CD4-positive, alpha-beta T cell treated with Interleukin-15 for 4 hours (primary cell): ENCODE results near the gene HSH2D.

Experiments
- DNase-seq: peaks from one replicate; pipeline ENCODE4 v3.0.0-alpha.2; 2020; ENCODE audit warnings: low spot score

Gene HSH2D

DNA sequence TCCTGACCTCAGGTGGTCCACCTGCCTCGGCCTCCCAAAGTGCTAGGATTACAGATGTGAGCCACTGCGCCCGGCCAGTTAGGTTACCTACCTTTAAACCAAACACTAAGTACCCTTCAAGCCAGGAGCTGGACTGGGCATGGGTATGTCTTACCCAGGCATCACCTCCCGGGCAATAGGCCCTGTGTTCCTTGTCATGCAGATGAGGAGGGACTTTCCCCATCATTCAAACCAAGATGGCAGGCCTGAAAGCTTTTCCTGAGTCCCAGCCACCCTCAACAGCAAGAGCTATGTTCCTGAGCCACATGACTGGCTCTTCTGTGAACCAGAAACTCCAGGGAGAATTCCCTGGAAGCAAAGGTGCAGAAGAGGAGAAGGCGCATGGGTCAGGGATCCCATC, 22.3 kb upstream of the HSH2D start:
- DNase-seq, result no peak

GRCh38 chr19:16121967-16122366, 21.5 kb upstream of the HSH2D start:
- no peak for DNase-seq

DNA sequence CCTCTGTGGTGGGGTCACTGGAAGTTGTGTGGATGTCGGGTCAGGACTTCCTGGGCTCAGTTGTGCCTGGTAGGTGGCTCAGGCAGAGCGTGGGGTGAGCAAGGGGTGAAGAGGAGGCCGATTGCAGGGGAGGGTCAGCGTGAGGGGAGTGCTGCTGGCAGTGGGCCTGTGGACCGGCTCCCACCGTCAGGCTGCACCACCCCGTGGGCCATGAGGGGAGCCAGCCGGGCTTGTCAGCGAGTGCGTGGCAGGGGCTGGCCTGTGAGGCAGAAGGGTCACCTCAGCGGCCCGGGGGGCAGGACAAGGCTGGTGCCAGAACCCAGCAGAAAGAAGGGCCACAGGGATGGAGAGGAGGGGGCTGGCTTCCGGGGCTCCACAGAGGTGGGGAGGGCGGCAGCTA, 18.5 kb upstream of the HSH2D start:
- DNase-seq, result no peak

DNA sequence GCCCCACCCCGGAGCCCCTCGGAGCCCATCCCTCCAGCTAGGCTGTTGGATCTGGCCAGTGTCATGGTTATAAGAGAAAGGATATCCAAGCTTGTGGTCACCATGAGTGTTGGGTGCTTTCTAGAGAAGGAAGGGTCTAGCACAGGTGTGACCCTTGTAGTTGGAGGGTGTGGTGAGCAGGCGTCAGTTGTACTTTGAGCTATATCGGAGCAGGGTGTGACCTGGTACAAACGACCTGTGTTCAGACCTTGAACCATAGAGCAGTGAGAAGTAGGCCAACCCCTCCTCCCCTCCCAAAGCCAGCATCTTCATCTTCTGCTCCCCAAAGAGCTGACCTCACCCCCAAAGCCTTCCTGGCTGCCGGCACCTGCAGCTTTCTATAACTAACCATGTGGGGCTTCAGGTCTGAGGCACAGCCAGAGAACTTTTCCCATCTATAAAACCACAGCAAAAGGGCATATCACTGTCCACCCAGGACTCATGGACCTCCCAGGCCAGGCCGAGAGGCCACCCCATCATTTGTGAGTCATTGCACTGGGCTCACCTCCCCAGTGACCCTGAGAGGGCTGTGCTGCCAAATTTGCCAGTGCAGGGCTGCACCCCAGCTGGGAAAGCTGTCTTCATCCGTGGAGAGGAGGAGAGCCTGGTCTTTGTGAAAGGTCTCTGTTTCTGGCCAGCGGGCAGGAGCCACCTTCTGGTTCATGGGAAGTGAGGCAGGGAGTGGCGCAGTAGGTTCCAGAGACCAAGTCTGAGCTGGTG, 17.6 kb upstream of the HSH2D start:
- no peak for DNase-seq

DNA sequence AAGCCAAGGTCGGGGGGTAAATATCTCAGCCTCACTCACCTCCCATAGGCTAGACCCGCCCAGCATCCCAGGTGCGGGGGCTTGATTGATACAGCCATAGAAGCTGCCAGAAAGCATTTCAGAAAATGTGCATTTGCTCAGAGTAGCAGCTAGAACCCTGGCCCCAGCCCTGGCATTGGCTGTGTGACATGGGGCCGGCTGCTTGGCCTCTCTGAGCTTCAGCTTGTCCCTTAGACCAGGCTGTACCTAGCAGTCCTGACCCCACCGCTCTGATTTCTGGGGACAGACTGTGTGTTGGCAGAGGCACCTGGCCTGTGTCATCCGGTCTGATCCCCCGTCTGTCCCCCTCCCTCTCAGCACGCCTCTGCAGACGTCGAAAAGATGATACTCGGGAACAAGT, 16.4 kb upstream of the HSH2D start:
- DNase-seq, result no peak

DNA sequence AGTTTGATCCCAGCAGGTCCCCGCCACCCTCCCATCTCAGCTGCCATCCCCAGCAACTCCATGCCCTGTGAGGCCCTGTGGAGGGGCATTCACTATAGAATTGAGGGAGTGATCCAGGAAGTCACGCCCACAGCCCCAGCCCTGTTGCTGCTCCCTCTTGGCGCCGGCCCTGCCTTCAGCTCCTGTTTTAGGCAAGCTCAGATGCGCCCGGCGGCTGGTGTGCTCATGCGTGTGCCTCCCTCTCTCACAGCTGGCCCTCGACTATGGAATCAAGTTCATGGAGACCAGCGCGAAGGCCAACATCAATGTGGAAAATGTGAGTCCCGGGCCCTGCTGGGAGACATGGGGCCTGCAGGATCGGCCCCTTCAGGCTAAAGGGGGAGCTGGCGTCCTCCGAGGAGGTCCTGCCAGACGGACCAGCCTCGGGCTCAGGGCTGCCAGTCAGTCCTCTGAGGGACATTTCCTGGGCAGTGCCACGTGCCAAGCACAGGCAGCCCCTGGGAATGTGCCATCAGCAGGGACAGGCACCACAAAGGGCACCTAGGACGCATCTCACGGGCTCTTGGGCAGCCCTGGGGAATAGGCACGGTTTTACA, 15.6 kb upstream of the HSH2D start:
- no peak for DNase-seq

- no peak for DNase-seq
Measured at GRCh38 chr19:16131648-16132047, 11.8 kb upstream of the HSH2D start.

DNA sequence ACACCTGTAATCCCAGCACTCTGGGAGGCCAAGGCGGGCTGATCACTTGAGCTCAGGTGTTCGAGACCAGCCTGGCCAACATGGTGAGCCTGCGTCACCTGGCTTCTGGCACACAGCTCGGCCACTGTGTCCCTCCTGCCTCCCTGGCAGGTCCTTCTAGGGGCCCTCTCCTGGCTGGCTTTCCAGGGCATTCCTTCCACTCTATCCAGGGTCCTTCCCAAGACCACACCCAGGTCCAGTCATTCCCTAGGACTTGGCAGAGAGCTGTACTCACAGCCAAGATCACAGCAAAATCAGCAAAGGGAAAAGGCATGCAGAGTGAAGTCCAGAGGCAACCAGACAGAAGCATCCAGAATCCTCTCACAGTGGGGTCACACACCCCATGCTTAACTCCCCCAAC, 9.7 kb upstream of the HSH2D start:
- DNase-seq, result no peak

DNA sequence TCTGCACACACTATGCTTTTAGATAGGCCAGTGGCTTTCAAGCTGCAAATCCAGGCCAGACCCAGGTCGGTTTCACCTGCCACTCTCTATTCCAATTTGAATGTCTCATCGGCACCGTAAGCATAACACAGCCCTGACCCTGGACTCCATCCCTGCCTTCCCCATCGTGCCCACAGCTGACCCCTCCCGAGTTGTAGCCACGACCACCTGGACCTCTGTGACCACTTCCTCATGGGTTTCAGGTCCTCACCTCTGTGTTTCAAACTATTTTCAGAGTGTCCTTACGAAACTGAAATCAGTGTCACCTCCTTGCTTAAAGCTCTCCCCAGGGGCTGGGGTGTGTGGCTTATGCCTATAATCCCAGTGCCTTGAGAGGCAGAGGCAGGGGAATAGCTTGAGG, 9.0 kb upstream of the HSH2D start:
- DNase-seq, result no peak

- DNase-seq, result no peak
Measured at GRCh38 chr19:16135430-16136127, 7.9 kb upstream of the HSH2D start.

DNA sequence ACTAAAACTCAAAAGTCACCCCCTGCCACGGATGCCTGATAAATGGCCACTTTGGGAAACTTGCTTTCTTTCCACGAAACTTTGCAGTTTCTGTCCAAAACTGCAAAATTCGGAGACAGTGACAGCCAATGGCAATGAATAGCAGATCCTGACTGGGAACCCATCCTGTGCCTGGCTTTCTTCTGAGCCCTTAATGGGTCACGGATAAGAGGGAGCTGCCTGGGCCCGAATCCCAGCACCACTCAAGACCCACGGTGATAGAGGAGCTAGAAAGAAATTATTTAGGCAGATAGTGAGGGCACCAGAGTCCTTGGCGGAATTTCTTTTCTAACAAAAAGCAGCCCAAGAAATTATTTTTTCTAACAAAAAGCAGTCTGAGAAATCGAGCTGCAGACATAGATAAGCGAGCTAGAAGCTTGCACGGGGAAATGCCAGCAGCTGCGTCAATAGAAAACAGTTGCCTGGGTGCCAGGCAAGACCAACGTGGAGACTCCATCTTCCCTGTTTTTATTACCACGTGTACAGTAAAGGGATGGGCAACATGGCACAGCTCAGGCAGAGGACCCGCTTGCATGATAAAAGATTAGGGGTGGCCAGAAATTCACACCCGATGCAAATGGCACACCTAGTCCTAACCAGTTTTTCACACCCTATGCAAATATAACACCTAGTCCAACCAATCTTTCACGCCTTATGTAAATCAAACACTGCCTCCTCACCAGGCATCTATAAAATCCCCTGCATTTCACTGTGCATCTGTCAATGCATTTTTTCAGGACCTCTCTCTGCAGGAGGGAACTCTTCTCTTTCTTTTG, 7.1 kb upstream of the HSH2D start:
- no peak for DNase-seq

GRCh38 chr19:16139752-16140151, 3.7 kb upstream of the HSH2D start:
- DNase-seq, result no peak

GRCh38 chr19:16141043-16141442, 2.4 kb upstream of the HSH2D start:
- no peak for DNase-seq

GRCh38 chr19:16142032-16142580, 1.4 kb upstream of the HSH2D start:
- DNase-seq, result no peak

GRCh38 chr19:16144216-16144581, 714 bp downstream of the HSH2D start:
- DNase-seq, result no peak

- no peak for DNase-seq
Measured at GRCh38 chr19:16146112-16146511, 2.6 kb downstream of the HSH2D start.

DNA sequence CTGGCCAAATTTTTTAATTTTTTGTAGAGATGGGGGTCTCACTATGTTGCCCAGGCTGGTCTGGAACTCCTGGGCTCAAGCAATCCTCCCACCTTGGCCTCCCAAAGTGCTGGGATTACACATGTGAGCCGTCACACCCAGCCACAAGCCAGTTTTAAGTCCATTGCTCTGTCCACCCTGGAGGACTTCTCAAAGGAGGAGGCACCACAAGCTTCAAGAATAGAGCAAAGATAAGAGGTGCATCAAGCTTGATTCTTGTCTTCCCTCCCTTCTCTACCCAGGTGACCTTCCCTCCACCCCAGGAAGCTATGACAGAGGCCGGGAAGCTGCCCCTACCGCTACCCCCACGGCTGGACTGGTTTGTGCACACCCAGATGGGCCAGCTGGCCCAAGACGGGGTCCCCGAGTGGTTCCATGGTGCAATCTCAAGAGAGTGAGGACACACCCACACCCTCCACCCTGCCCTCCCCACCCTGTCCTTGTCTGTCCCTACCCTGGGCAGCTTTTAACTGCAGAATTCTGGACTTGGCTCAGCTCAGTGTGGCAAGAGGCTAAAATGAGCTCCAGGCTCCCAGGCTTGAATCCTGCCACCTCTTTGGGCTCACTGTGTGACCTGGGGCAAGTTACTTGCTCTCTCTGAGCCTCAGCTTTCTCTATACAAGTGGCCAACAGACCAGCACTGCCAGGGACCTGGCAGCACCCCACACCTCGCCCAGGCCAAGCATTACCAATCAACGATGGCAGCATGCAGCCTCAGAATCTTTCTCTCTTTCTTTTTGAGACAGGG, 5.2 kb downstream of the HSH2D start:
- DNase-seq, result no peak

DNA sequence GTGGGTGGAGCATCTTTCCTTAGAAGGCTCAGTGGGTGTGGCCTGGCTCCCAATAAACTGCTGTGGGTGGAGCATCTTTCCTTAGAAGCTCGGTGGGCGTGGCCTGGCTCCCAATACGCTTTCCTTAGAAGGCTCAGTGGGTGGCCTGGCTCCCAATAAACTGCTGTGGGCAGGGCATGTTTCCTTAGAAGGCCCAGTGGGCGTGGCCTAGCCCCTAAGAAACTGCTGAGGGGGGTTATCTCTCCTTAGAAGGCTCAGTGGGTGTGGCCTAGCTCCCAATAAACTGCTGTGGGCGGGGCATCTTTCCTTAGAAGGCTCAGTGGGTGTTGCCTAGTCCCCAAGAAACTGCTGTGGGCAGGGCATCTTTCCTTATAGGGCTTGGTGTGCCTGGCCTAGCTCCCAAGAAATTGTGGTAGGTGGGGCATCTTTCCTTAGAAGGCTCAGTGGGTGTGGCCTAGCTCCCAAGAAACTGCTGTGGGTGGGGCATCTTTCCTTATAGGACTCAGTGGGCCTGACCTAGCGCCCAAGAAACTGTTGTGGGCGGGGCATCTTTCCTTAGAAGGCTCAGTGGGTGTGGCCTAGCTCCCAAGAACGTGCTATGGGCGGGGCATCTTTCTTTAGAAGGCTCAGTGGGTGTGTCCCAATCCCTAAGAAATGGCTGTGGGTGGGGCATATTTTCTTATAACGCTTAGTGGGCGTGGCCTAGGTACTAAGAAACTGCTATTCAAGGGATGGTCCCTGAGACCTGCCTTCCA, 10.3 kb downstream of the HSH2D start:
- no peak for DNase-seq

- DNase-seq, result no peak
Measured at GRCh38 chr19:16154557-16154956, 11.1 kb downstream of the HSH2D start.

DNA sequence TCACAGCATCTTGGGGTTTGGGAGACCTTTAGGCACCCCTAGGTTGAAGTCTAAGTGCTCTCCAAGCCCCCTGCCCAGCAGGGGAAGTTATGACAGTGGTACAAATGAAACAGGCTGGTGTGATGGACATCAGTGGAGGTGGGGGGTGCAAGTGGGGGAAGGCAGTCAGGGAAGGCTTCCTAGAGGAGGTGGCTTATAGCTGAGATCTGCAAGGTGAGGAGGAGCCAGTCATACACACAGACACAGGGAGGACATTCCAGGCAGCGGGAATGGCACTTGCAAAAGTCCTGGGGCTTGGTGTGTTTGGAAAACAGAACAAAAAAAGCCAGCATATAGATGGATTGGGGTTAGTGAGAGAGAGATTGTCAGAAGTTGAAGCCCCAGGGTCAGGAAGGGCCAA, 11.6 kb downstream of the HSH2D start:
- DNase-seq, result no peak

GRCh38 chr19:16156904-16157303, 13.4 kb downstream of the HSH2D start:
- no peak for DNase-seq
